ENCODE data around the gene BICDL1.

The BICDL1 gene

DNA sequence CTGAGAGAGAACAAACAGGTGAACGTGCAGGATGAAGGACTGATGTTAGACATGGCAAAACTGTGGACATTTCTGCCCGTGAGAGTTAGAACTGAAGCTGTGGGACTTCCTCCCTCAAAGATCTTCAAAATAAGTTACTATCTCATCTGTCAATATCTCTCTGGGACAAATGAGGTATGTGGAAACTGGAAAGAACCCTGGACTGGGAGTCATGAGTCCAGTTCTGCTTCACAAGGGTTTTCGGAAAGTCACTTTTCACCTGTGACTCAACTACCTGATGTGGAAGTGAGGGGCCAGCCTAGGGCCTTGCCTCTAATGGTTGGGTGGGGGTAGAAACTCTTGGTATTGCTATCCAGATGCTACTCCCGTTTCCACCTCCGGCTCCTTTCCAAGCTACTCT, 80.2 kb downstream of the BICDL1 start:
- H3K4me3 ChIP-seq (ENCODE audit: low read depth, low read length), result no peak overlapping the region
- TF ChIP-seq, protein P1, sequence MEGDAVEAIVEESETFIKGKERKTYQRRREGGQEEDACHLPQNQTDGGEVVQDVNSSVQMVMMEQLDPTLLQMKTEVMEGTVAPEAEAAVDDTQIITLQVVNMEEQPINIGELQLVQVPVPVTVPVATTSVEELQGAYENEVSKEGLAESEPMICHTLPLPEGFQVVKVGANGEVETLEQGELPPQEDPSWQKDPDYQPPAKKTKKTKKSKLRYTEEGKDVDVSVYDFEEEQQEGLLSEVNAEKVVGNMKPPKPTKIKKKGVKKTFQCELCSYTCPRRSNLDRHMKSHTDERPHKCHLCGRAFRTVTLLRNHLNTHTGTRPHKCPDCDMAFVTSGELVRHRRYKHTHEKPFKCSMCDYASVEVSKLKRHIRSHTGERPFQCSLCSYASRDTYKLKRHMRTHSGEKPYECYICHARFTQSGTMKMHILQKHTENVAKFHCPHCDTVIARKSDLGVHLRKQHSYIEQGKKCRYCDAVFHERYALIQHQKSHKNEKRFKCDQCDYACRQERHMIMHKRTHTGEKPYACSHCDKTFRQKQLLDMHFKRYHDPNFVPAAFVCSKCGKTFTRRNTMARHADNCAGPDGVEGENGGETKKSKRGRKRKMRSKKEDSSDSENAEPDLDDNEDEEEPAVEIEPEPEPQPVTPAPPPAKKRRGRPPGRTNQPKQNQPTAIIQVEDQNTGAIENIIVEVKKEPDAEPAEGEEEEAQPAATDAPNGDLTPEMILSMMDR (IDR thresholded peaks at IDR 0.05; ENCODE audit: borderline replicate concordance, insufficient read depth, low read depth, low read length), result no peak

DNA sequence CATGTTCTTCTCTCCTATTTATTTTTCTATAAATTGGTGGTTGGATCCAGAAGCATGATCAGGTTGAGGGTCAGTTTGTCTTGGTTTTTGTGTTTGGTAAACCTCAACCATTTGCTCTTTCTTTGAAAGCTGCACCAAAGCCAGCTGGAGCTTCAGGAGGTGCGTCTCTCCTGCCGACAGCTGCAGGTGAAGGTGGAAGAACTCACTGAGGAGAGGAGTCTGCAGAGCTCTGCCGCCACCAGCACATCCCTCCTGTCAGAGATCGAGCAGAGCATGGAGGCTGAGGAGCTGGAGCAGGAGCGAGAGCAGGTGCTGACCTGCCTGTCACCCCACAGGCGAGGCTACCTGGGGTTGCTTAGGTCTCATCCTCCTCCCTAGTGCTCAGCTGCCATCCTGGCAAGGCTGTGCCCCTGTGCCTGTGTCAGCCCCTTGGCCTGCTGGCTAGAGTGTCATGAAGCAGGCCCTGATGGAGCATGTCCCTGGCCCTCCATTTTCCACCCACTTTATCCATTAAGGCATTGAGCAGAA, 82.5 kb downstream of the BICDL1 start:
- TF ChIP-seq, protein P1 (IDR thresholded peaks at IDR 0.05; ENCODE audit: borderline replicate concordance, insufficient read depth, low read depth, low read length), result no peak

DNA sequence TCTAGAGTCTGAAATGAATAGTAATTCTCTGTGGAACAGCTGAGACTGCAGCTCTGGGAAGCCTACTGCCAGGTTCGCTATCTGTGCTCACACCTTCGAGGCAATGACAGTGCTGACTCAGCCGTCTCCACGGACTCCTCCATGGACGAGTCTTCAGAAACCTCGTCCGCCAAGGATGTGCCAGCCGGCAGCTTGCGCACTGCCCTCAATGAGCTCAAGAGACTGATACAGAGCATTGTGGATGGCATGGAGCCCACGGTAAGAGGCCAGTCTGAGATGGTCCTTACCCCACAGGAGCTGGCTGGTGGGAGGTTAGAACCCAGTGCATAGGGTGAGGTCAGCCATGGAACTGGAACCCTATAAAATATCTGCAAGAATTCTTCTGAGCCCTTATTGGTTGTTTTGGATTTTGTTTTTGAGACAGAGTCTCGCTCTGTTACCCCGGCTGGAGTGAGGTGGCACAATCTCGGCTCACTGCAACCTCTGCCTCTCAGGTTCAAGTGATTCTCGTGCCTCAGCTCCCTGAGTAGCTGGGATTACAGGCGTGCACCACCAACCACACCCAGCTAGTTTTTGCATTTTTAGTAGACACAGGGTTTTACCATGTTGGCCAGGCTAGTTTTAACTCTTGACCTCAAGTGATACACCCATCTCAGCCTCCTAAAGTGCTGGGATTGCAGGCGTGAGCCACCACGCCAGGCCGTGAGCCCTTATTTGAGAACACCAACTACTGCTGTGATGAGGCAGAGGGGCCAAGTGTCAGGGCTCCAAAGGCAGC, 83.6 kb downstream of the BICDL1 start:
- TF ChIP-seq, protein P1 (IDR thresholded peaks at IDR 0.05; ENCODE audit: borderline replicate concordance, insufficient read depth, low read depth, low read length), result no peak
- no peak overlapping the region for H3K4me3 ChIP-seq (ENCODE audit: low read depth, low read length)

More for the DNA sequence above, 82.5 kb downstream of the BICDL1 start:
- H3K4me3 ChIP-seq (ENCODE audit: low read depth, low read length), result no peak overlapping the region

DNA sequence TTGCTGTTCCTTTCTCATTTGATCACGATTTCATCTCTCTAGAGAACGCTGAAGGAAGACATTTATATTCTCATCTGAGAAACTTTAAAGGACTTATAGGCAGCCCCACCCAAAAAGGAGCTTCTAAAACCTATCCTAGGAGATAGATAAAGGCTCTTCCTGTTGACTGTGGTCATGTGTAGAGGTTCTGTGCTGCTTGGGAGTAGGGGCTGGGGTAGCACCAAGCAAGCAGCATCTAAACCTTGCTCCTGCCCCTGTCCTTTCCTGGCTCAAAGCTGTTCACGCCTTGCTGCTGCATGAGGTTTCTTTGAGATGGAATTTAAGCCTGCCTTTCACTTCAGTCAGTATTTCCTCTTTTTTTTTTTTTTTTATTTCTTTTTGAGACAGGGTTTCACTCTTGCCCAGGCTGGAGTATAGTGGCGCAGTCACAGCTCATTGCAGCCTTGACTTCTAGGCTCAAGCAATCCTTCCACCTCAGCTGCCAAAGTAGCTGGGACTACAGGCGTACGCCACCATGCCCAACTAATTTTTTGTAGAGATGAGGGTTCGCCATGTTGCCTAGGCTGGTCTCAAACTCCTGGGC, 86.1 kb downstream of the BICDL1 start:
- TF ChIP-seq, protein P1 (IDR thresholded peaks at IDR 0.05; ENCODE audit: borderline replicate concordance, insufficient read depth, low read depth, low read length), result no peak
- no peak overlapping the region for H3K4me3 ChIP-seq (ENCODE audit: low read depth, low read length)

DNA sequence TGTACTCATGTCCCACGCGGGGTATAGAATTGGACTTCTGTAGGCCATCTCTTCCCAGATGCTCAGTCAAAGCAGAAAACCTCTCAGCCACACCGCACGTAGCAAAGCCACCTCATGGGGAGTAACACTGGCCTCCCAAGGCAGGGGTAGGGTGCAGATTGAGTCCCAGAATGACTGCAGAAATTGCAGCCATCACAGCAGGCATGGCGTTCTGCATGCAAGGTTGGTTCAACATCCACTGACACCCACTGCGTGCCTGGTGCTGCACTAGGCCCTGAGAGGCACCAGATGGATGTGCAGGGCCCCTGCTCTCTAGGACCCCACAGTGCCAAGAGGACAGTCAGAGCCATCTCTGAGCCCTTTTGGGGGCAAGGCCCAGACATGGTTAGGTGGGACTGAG, 87.6 kb downstream of the BICDL1 start:
- TF ChIP-seq, protein P1 (IDR thresholded peaks at IDR 0.05; ENCODE audit: borderline replicate concordance, insufficient read depth, low read depth, low read length), result no peak
- H3K4me3 ChIP-seq (ENCODE audit: low read depth, low read length), result no peak overlapping the region

DNA sequence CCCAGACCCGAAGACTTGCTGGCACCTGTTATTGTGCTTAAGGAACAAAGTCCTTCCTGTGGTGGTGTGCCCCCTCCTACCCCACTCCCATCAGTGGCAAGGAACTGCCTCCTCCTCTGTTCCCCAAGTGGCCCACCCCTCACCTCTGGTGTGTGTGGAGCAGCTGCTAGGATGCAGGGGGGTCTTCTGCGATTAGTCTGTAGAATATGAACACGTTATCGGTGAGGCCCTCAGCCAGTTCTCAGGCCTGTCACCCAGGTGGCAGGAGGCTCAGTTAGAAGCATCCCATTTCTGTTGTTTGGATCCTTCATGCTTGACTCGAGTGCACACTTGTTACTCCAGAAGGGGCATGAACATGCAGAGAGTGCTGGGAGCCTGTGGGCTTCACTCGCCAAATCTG, 88.2 kb downstream of the BICDL1 start:
- no peak overlapping the region for H3K4me3 ChIP-seq (ENCODE audit: low read depth, low read length)
- TF ChIP-seq, protein P1 (IDR thresholded peaks at IDR 0.05; ENCODE audit: borderline replicate concordance, insufficient read depth, low read depth, low read length), result no peak

DNA sequence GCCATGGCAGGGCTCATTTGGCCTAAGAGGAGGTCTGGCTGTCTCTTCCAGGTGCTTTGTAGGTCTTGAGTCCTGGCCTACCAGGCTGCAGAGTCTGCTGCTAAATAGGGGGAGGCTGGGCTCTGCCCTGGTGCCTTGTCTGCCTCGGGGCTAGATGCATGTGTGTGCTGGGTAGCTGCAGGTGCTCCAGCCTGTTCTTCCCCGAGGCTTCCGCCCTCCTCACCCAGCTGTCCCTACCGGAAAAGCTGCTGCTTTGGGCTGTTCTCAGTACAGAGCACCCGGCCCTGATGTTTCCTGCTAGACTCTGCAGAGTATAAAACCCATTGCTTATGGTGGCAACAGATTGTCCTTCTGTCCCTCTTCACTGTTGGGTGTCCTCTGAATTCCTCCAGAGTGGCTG, 89.8 kb downstream of the BICDL1 start:
- TF ChIP-seq, protein P1 (IDR thresholded peaks at IDR 0.05; ENCODE audit: borderline replicate concordance, insufficient read depth, low read depth, low read length), result no peak
- H3K4me3 ChIP-seq (ENCODE audit: low read depth, low read length), result no peak overlapping the region

Data from GM12875 (cell line).